Muscle of leg (tissue), 11 donors: ENCODE measurements around the gene IFIT1B. TPM values are rescaled to one million over a fixed set of nuclear protein-coding genes. Genes with fewer than 3 reads are reported as not detected.
"Not testable (repeated sequence)": the region's sequence is repeated elsewhere in the genome, so short reads cannot be mapped to it uniquely, and the experiment has no call there.

ENCODE experiments used
- DNase-seq: peaks from one replicate; pipeline ENCODE4 v3.0.0; 2013
- H3K27ac ChIP-seq: one replicate; pipeline ENCODE4 v1.5.1; 2013; ENCODE audit warnings: mild to moderate bottlenecking, low read length, control low read depth
- H3K27me3 ChIP-seq: one replicate; pipeline ENCODE4 v1.6.1; 2013; ENCODE audit warnings: low read length; ENCODE audit not compliant: control insufficient read depth, insufficient read depth
- H3K36me3 ChIP-seq: one replicate; pipeline ENCODE4 v1.6.1; 2013; ENCODE audit warnings: low read length; ENCODE audit not compliant: control insufficient read depth, insufficient read depth
- H3K4me1 ChIP-seq: one replicate; pipeline ENCODE4 v1.6.1; 2013; ENCODE audit warnings: low read length; ENCODE audit not compliant: control insufficient read depth, insufficient read depth
- H3K4me3 ChIP-seq: one replicate; pipeline ENCODE4 v1.5.1; 2013; ENCODE audit warnings: low read length, control low read depth
- H3K9me3 ChIP-seq: replicated peaks from 2 replicates; pipeline ENCODE4 v1.6.1; 2013; ENCODE audit warnings: low read depth, low read length; ENCODE audit not compliant: control insufficient read depth
- WGBS: methylation state at CpG from one replicate; pipeline ENCODE4 v1.1.5; 2013; ENCODE audit warnings: missing lambda C conversion rate; ENCODE audit not compliant: insufficient coverage; 5-methylcytosine and 5-hydroxymethylcytosine counted together
- polyA plus RNA-seq, 8 donors: library from polyadenylated mRNA; unstranded; fragments of 120-200 nt; gene quantifications; one replicate each; pipeline versions ENCODE4 v1.2.1 to v1.2.3, GENCODE V29; 2013; ENCODE audit warnings: inconsistent platforms in 1 of 8, low replicate concordance in 1 of 8; ENCODE audit not compliant: insufficient read length in 8 of 8, insufficient read depth in 1 of 8
- total RNA-seq: library from RNA; stranded (reverse); fragments of 120-200 nt; gene quantifications from one replicate; pipeline ENCODE4 v1.2.4, GENCODE V29; 2013

Gene IFIT1B
- total and polyA plus RNA-seq, 9 donors = 0.06 to 1.1 (median 0.32) TPM

GRCh38 chr10:89412276-89412675, 34.4 kb downstream of the IFIT1B start:
- 89% methylated on average over 9 of the region's 10 CpGs for WGBS
- DNase-seq, H3K27ac ChIP-seq, H3K9me3 ChIP-seq, H3K36me3 ChIP-seq, H3K27me3 ChIP-seq, H3K4me3 ChIP-seq: not testable (repeated sequence)
- H3K4me1 ChIP-seq = peaks cover 16% of the 10 kb centered on the region

- H3K4me1 ChIP-seq = peaks cover 19% of the 10 kb centered on the region
- peaks cover 17% of the 10 kb centered on the region for H3K36me3 ChIP-seq
- peak overlapping the region; percentile 95 for H3K4me3 ChIP-seq
- no CpG with 5 or more reads among the region's 7 CpGs for WGBS
- DNase-seq = no peak
- no peaks in the 10 kb centered on the region for H3K9me3 ChIP-seq
- H3K27me3 ChIP-seq = no peaks in the 10 kb centered on the region
- H3K27ac ChIP-seq = peak overlapping the region; percentile 99
Observed at GRCh38 chr10:89413398-89413912, 35.6 kb downstream of the IFIT1B start.

- H3K36me3 ChIP-seq = peaks cover 17% of the 10 kb centered on the region
- H3K4me1 ChIP-seq = peaks cover 19% of the 10 kb centered on the region
- peak; percentile 91 for DNase-seq
- peak within 1 kb of the TSS; percentile 99 for H3K27ac ChIP-seq
- H3K27me3 ChIP-seq = no peaks in the 10 kb centered on the region
- no peaks in the 10 kb centered on the region for H3K9me3 ChIP-seq
- peak within 1 kb of the TSS; percentile 95 for H3K4me3 ChIP-seq
- 0% methylated on average over 41 of the region's 48 CpGs for WGBS
Observed at GRCh38 chr10:89414146-89414878, 36.5 kb downstream of the IFIT1B start, which contains the start of gene IFIT5. Gene IFIT5, plus strand, starts transcription at chr10:89414568. Its CDS starts 231 bp downstream, at chr10:89414799.

GRCh38 chr10:89414879-89415821, 37.3 kb downstream of the IFIT1B start:
- peak; percentile 73 for DNase-seq
- H3K36me3 ChIP-seq = peaks cover 17% of the 10 kb centered on the region
- peak overlapping the region; percentile 99 for H3K27ac ChIP-seq
- H3K9me3 ChIP-seq = no peaks in the 10 kb centered on the region
- no peaks in the 10 kb centered on the region for H3K27me3 ChIP-seq
- peak overlapping the region; percentile 95 for H3K4me3 ChIP-seq
- WGBS = under 1% methylated on average over 56 of the region's 66 CpGs
- peaks cover 19% of the 10 kb centered on the region for H3K4me1 ChIP-seq

- DNase-seq = no peak
- Histone ChIP-seq H3K4me1 (peaks cover 19% of the 10 kb centered on the region), H3K27me3 (no peaks in the 10 kb centered on the region), H3K36me3 (peaks cover 25% of the 10 kb centered on the region), H3K9me3 (no peaks in the 10 kb centered on the region), H3K27ac (no peak overlapping the region), H3K4me3 (no peak overlapping the region)
- no CpG with 5 or more reads among the region's 1 CpG for WGBS
Observed at GRCh38 chr10:89416465-89416864, 38.6 kb downstream of the IFIT1B start.

GRCh38 chr10:89419548-89419947, 41.7 kb downstream of the IFIT1B start:
- DNase-seq = peak; percentile 26
- Histone ChIP-seq H3K4me1 (peaks cover 12% of the 10 kb centered on the region), H3K27ac (no peak overlapping the region), H3K4me3 (no peak overlapping the region), H3K27me3 (no peaks in the 10 kb centered on the region), H3K36me3 (peaks cover 22% of the 10 kb centered on the region), H3K9me3 (no peaks in the 10 kb centered on the region)
- no CpG with 5 or more reads among the region's 3 CpGs for WGBS

GRCh38 chr10:89421018-89421476, 43.2 kb downstream of the IFIT1B start:
- no peaks in the 10 kb centered on the region for H3K9me3 ChIP-seq
- peaks cover 8% of the 10 kb centered on the region for H3K4me1 ChIP-seq
- WGBS = 73% methylated on average over 2 of the region's 2 CpGs
- no peak overlapping the region for H3K27ac ChIP-seq
- DNase-seq = no peak
- H3K4me3 ChIP-seq = no peak overlapping the region
- H3K36me3 ChIP-seq = peaks cover 22% of the 10 kb centered on the region
- no peaks in the 10 kb centered on the region for H3K27me3 ChIP-seq

- Histone ChIP-seq H3K4me3 (no peak overlapping the region), H3K9me3 (no peaks in the 10 kb centered on the region), H3K36me3 (peaks cover 11% of the 10 kb centered on the region), H3K4me1 (no peaks in the 10 kb centered on the region), H3K27me3 (no peaks in the 10 kb centered on the region), H3K27ac (no peak overlapping the region)
- WGBS = no CpG with 5 or more reads among the region's 5 CpGs
- no peak for DNase-seq
Observed at GRCh38 chr10:89425000-89425399, 47.1 kb downstream of the IFIT1B start.

- Histone ChIP-seq H3K27ac (no peak overlapping the region), H3K9me3 (no peaks in the 10 kb centered on the region), H3K36me3 (peaks cover 3% of the 10 kb centered on the region), H3K4me3 (no peak overlapping the region), H3K4me1 (no peaks in the 10 kb centered on the region), H3K27me3 (no peaks in the 10 kb centered on the region)
- DNase-seq = peak; percentile 78
- WGBS = 79% methylated on average over 3 of the region's 5 CpGs
Observed at GRCh38 chr10:89426230-89426868, 48.5 kb downstream of the IFIT1B start.
